ENCODE data around the gene ARL8A. TPM values are rescaled to one million over a fixed set of nuclear protein-coding genes. Genes with fewer than 3 reads are reported as not detected.

The ARL8A gene
- total and polyA plus RNA-seq, 2 experiments from 2014 or later = 30.3 to 32.7 TPM

GRCh38 chr1:202150602-202151001, 6.1 kb upstream of the ARL8A start:
- H3K36me3 Mint-ChIP-seq (ENCODE audit: low read depth) = no peaks in the 10 kb centered on the region

More at GRCh38 chr1:202150602-202151001, 6.1 kb upstream of the ARL8A start:
- Mint-ChIP-seq H3K4me1 (peaks cover 11% of the 10 kb centered on the region), H3K4me3 (no peak overlapping the region), H3K27me3 (ENCODE audit: insufficient read depth, low read depth, poor library complexity) (peaks cover 3% of the 10 kb centered on the region), H3K27ac (no peak overlapping the region; the same call in 1 of the 2 replicates), H3K9me3 (no peaks in the 10 kb centered on the region; the same call in 2 of the 3 replicates)
- Histone ChIP-seq H2AFZ (no peak overlapping the region), H3K9me2 (ENCODE audit: insufficient read depth) (no peaks in the 10 kb centered on the region), H3K4me3 (no peak overlapping the region), H4K20me1 (replicated peaks; ENCODE audit: insufficient read depth) (no peaks in the 10 kb centered on the region), H3K79me2 (replicated peaks; ENCODE audit: insufficient read depth) (no peaks in the 10 kb centered on the region), H3K4me1 (ENCODE audit: insufficient read depth) (peaks cover under 1% of the 10 kb centered on the region; the same call in 1 of the 2 replicates), H3K36me3 (ENCODE audit: insufficient read depth) (no peaks in the 10 kb centered on the region), H3F3A (replicated peaks; ENCODE audit: low read depth) (0 out of 2 replicates have a peak, but pooled peaks cover 3% of the 10 kb centered on the region), H3K27ac (ENCODE audit: low read depth) (no peak overlapping the region), H3K4me2 (no peak overlapping the region), H3K27me3 (ENCODE audit: insufficient read depth) (0 out of 2 replicates have a peak, but pooled peaks cover under 1% of the 10 kb centered on the region)
- TF ChIP-seq CREB1 (CRISPR knock-in tag; IDR thresholded peaks at IDR 0.05; ENCODE audit: low read depth) (no peak), STAT1 (IDR thresholded peaks at IDR 0.05; ENCODE audit: unreplicated experiment) (no peak), CTCF (conservative IDR thresholded peaks at IDR 0.05; ENCODE audit: low read depth in 2 of 2) (no peak), EZH2phosphoT487 (IDR thresholded peaks at IDR 0.05; ENCODE audit: unreplicated experiment) (no peak), JUNB (IDR thresholded peaks at IDR 0.05; ENCODE audit: unreplicated experiment) (no peak), NANOG (IDR thresholded peaks at IDR 0.05; ENCODE audit: borderline replicate concordance) (no peak), ZNF114 (CRISPR knock-in tag; IDR thresholded peaks at IDR 0.05) (no peak), ZNF331 (CRISPR knock-in tag; IDR thresholded peaks at IDR 0.05; ENCODE audit: low read depth) (no peak), EZH2 (IDR thresholded peaks at IDR 0.05; ENCODE audit: low read depth, unreplicated experiment) (no peak), POLR2AphosphoS5 (IDR thresholded peaks at IDR 0.05; ENCODE audit: low read depth) (no peak)
- TF ChIP-seq, protein P1, sequence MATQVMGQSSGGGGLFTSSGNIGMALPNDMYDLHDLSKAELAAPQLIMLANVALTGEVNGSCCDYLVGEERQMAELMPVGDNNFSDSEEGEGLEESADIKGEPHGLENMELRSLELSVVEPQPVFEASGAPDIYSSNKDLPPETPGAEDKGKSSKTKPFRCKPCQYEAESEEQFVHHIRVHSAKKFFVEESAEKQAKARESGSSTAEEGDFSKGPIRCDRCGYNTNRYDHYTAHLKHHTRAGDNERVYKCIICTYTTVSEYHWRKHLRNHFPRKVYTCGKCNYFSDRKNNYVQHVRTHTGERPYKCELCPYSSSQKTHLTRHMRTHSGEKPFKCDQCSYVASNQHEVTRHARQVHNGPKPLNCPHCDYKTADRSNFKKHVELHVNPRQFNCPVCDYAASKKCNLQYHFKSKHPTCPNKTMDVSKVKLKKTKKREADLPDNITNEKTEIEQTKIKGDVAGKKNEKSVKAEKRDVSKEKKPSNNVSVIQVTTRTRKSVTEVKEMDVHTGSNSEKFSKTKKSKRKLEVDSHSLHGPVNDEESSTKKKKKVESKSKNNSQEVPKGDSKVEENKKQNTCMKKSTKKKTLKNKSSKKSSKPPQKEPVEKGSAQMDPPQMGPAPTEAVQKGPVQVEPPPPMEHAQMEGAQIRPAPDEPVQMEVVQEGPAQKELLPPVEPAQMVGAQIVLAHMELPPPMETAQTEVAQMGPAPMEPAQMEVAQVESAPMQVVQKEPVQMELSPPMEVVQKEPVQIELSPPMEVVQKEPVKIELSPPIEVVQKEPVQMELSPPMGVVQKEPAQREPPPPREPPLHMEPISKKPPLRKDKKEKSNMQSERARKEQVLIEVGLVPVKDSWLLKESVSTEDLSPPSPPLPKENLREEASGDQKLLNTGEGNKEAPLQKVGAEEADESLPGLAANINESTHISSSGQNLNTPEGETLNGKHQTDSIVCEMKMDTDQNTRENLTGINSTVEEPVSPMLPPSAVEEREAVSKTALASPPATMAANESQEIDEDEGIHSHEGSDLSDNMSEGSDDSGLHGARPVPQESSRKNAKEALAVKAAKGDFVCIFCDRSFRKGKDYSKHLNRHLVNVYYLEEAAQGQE (IDR thresholded peaks at IDR 0.05; ENCODE audit: unreplicated experiment) = no peak
- TF ChIP-seq, protein P2, sequence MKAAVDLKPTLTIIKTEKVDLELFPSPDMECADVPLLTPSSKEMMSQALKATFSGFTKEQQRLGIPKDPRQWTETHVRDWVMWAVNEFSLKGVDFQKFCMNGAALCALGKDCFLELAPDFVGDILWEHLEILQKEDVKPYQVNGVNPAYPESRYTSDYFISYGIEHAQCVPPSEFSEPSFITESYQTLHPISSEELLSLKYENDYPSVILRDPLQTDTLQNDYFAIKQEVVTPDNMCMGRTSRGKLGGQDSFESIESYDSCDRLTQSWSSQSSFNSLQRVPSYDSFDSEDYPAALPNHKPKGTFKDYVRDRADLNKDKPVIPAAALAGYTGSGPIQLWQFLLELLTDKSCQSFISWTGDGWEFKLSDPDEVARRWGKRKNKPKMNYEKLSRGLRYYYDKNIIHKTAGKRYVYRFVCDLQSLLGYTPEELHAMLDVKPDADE (IDR thresholded peaks at IDR 0.05) = no peak
- TF ChIP-seq, protein P3, sequence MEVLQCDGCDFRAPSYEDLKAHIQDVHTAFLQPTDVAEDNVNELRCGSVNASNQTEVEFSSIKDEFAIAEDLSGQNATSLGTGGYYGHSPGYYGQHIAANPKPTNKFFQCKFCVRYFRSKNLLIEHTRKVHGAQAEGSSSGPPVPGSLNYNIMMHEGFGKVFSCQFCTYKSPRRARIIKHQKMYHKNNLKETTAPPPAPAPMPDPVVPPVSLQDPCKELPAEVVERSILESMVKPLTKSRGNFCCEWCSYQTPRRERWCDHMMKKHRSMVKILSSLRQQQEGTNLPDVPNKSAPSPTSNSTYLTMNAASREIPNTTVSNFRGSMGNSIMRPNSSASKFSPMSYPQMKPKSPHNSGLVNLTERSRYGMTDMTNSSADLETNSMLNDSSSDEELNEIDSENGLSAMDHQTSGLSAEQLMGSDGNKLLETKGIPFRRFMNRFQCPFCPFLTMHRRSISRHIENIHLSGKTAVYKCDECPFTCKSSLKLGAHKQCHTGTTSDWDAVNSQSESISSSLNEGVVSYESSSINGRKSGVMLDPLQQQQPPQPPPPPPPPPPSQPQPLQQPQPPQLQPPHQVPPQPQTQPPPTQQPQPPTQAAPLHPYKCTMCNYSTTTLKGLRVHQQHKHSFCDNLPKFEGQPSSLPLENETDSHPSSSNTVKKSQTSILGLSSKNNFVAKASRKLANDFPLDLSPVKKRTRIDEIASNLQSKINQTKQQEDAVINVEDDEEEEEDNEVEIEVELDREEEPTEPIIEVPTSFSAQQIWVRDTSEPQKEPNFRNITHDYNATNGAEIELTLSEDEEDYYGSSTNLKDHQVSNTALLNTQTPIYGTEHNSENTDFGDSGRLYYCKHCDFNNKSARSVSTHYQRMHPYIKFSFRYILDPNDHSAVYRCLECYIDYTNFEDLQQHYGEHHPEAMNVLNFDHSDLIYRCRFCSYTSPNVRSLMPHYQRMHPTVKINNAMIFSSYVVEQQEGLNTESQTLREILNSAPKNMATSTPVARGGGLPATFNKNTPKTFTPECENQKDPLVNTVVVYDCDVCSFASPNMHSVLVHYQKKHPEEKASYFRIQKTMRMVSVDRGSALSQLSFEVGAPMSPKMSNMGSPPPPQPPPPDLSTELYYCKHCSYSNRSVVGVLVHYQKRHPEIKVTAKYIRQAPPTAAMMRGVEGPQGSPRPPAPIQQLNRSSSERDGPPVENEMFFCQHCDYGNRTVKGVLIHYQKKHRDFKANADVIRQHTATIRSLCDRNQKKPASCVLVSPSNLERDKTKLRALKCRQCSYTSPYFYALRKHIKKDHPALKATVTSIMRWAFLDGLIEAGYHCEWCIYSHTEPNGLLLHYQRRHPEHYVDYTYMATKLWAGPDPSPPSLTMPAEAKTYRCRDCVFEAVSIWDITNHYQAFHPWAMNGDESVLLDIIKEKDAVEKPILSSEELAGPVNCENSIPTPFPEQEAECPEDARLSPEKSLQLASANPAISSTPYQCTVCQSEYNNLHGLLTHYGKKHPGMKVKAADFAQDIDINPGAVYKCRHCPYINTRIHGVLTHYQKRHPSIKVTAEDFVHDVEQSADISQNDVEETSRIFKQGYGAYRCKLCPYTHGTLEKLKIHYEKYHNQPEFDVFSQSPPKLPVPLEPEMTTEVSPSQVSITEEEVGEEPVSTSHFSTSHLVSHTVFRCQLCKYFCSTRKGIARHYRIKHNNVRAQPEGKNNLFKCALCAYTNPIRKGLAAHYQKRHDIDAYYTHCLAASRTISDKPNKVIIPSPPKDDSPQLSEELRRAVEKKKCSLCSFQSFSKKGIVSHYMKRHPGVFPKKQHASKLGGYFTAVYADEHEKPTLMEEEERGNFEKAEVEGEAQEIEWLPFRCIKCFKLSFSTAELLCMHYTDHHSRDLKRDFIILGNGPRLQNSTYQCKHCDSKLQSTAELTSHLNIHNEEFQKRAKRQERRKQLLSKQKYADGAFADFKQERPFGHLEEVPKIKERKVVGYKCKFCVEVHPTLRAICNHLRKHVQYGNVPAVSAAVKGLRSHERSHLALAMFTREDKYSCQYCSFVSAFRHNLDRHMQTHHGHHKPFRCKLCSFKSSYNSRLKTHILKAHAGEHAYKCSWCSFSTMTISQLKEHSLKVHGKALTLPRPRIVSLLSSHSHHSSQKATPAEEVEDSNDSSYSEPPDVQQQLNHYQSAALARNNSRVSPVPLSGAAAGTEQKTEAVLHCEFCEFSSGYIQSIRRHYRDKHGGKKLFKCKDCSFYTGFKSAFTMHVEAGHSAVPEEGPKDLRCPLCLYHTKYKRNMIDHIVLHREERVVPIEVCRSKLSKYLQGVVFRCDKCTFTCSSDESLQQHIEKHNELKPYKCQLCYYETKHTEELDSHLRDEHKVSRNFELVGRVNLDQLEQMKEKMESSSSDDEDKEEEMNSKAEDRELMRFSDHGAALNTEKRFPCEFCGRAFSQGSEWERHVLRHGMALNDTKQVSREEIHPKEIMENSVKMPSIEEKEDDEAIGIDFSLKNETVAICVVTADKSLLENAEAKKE (CRISPR knock-in tag; IDR thresholded peaks at IDR 0.05) = no peak
- DNase-seq (ENCODE audit: low spot score) = no peak
- ATAC-seq = no peak
